Type B pancreatic cell (in vitro differentiated cells): ENCODE results near the gene FBXL19. TPM values are rescaled to one million over a fixed set of nuclear protein-coding genes. Genes with fewer than 3 reads are reported as not detected.

Source experiments
- DNase-seq: peaks from one replicate; pipeline ENCODE4 v3.0.0; 2021; ENCODE audit warnings: mixed read lengths; ENCODE audit not compliant: unreplicated experiment; ENCODE audit errors: extremely low spot score
- H3K27ac Mint-ChIP-seq: 2 replicates; pipeline ENCODE4 v1.8.0; 2021; ENCODE audit warnings: mild to moderate bottlenecking, mixed read lengths
- H3K27me3 Mint-ChIP-seq: 2 replicates; pipeline ENCODE4 v1.8.0; 2021; ENCODE audit warnings: mixed read lengths
- H3K36me3 Mint-ChIP-seq: 2 replicates; pipeline ENCODE4 v1.8.0; 2021; ENCODE audit warnings: mixed read lengths
- H3K4me1 Mint-ChIP-seq: one replicate; pipeline ENCODE4 v1.8.0; 2021; ENCODE audit warnings: mixed read lengths; ENCODE audit not compliant: unreplicated experiment
- H3K4me3 Mint-ChIP-seq: 2 replicates; pipeline ENCODE4 v1.8.0; 2021; ENCODE audit warnings: mild to moderate bottlenecking, mixed read lengths
- H3K9me3 Mint-ChIP-seq: 2 replicates; pipeline ENCODE4 v1.8.0; 2021; ENCODE audit warnings: mixed read lengths
- CTCF ChIP-seq: fragments of 200-600 bp; sonication (generic); conservative IDR thresholded peaks from 2 replicates; pipeline ENCODE4 v1.5.0; 2021; ENCODE audit warnings: antibody characterized with exemption, mild to moderate bottlenecking
- total RNA-seq: library from RNA; stranded (reverse); gene quantifications from 2 replicates; pipeline ENCODE4 v1.2.1, GENCODE V29; 2021; ENCODE audit warnings: low replicate concordance

Gene FBXL19
- total RNA-seq, 1 donor from 2014 or later = 46.4 TPM

DNA sequence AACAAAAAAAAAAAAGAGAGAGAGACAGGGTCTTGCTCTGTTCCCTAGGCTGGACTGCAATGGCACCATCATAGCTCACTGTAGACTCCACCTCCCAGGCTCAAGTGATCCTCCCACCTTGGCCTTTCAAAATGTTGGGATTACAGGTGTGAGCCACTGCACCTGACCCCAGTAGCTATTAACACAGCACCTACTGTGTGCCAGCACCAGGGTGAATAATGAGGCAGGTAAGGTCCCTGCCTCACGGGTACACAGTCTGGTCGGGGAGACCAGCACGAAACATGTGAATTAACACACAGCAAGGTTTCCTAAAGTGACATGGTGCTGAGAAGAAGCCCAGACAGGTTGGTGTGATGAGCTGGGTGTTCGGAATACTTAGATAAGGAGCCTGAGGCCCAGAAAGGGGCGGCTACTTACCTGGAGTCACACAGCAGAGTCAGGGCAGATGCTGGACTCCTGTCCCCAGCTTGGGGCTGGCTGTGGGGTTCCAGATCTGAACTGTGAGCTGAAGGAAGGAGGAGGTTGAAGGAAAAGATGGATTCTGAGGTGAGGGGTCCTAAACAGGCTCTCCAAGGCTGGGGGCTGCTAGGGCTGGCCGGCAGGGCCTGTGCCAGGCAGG is 10.5 kb upstream of the FBXL19 start:
- TF ChIP-seq CTCF = no peak
- no peak overlapping the region for H3K4me3 Mint-ChIP-seq

DNA sequence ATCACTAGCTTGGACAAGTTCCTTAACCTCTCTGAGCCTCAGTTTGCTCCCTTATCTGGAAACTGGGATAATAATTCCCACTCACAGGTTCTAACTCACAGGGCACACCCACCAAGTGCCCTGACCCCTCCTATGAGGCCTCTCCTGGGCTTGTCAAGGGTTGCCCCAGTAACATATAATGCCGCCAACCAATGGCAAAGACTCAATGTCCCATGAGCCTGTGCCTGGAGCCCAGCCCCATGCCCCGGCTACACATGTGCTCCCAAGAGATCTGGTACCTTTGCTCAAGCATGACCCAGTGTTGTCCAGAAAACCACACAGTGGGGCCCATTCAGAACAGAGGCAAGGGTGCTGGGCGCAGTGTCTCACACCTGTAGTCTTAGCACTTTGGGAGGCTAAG is 8.5 kb upstream of the FBXL19 start:
- H3K27ac Mint-ChIP-seq = no peak overlapping the region
- no peak overlapping the region for H3K4me3 Mint-ChIP-seq
- no peak for TF ChIP-seq CTCF
- no peaks in the 10 kb centered on the region for H3K36me3 Mint-ChIP-seq
- H3K4me1 Mint-ChIP-seq = no peaks in the 10 kb centered on the region
- no peaks in the 10 kb centered on the region for H3K27me3 Mint-ChIP-seq
- H3K9me3 Mint-ChIP-seq = no peaks in the 10 kb centered on the region
- no peak for DNase-seq

More for the DNA sequence above, 10.5 kb upstream of the FBXL19 start:
- peaks cover 4% of the 10 kb centered on the region for H3K4me1 Mint-ChIP-seq
- no peaks in the 10 kb centered on the region for H3K27me3 Mint-ChIP-seq
- H3K9me3 Mint-ChIP-seq = no peaks in the 10 kb centered on the region
- no peak overlapping the region for H3K27ac Mint-ChIP-seq
- no peak for DNase-seq
- H3K36me3 Mint-ChIP-seq = no peaks in the 10 kb centered on the region

GRCh38 chr16:30918614-30919013 is 4.8 kb upstream of the FBXL19 start:
- Mint-ChIP-seq H3K36me3 (no peaks in the 10 kb centered on the region), H3K4me1 (no peaks in the 10 kb centered on the region), H3K9me3 (no peaks in the 10 kb centered on the region), H3K27me3 (no peaks in the 10 kb centered on the region), H3K27ac (no peak overlapping the region), H3K4me3 (no peak overlapping the region)
- TF ChIP-seq CTCF = no peak
- DNase-seq = no peak

DNA sequence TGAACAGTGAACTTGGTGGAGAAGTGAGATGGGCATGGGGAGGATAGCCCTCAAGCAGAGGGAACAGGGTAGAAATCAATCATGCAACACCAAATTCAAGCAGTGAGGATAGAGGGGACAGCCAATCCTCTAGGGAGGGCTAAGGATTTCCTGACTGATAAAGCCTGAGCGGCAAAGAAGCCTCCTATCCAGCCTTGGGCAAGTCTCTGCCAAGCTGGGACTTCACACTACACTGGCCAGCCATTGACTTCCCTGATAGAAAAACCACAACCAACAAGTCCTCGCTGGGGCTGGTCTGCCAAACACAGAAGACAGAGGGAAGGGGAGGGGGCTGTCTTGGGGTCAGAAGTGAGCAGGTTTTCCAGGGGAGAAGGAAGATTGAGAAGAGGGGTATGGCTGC is 2.5 kb upstream of the FBXL19 start:
- Mint-ChIP-seq H3K27me3 (no peaks in the 10 kb centered on the region), H3K4me1 (peaks cover 8% of the 10 kb centered on the region), H3K9me3 (no peaks in the 10 kb centered on the region), H3K36me3 (no peaks in the 10 kb centered on the region), H3K4me3 (peak overlapping the region; percentile 58), H3K27ac (no peak overlapping the region)
- no peak for DNase-seq
- no peak for TF ChIP-seq CTCF

GRCh38 chr16:30921459-30921747 is 2.0 kb upstream of the FBXL19 start:
- Mint-ChIP-seq H3K36me3 (no peaks in the 10 kb centered on the region), H3K4me3 (peak overlapping the region; percentile 100), H3K4me1 (peaks cover 13% of the 10 kb centered on the region), H3K9me3 (no peaks in the 10 kb centered on the region), H3K27me3 (no peaks in the 10 kb centered on the region), H3K27ac (peak overlapping the region; percentile 100)
- TF ChIP-seq CTCF = no peak
- DNase-seq = no peak
